Activated CD4-positive, alpha-beta T cell treated with anti-CD3 and anti-CD28 coated beads for 36 hours (primary cell): ENCODE results near the gene SMC2. TPM values are rescaled to one million over a fixed set of nuclear protein-coding genes. Genes with fewer than 3 reads are reported as not detected.

Experiments used
- ATAC-seq: fragments of 200-7000 bp; cut with Tn5 transposase; one replicate; pipeline ENCODE4 v1.10.0; 2021; ENCODE audit warnings: mild to moderate bottlenecking, moderate library complexity
- CTCF ChIA-PET: fragments of 350-600 bp; sonication (Branson Sonifier 250); formaldehyde crosslinking; loops from one replicate; lab custom pipeline; 2021; ENCODE audit warnings: antibody characterized with exemption; lab: Charles Lee
- POLR2A ChIA-PET: fragments of 350-600 bp; sonication (Branson Sonifier 250); formaldehyde crosslinking; loops from one replicate; lab custom pipeline; 2021; ENCODE audit warnings: antibody characterized with exemption, inconsistent platforms; lab: Charles Lee
- DNase-seq: peaks from one replicate; pipeline ENCODE4 v3.0.0-alpha.2; 2020
- H3K27ac Mint-ChIP-seq: one replicate; pipeline ENCODE4 v1.8.0; 2021; ENCODE audit warnings: mixed read lengths
- H3K27me3 Mint-ChIP-seq: one replicate; pipeline ENCODE4 v1.8.0; 2021; ENCODE audit warnings: mixed read lengths
- H3K36me3 Mint-ChIP-seq: one replicate; pipeline ENCODE4 v1.8.0; 2021; ENCODE audit warnings: low read depth, mixed read lengths
- H3K4me1 Mint-ChIP-seq: one replicate; pipeline ENCODE4 v1.8.0; 2021; ENCODE audit warnings: mixed read lengths
- H3K4me3 Mint-ChIP-seq: one replicate; pipeline ENCODE4 v1.8.0; 2021; ENCODE audit warnings: mild to moderate bottlenecking, moderate library complexity, mixed read lengths
- H3K9me3 Mint-ChIP-seq: one replicate; pipeline ENCODE4 v1.8.0; 2021; ENCODE audit warnings: low read depth, mixed read lengths
- intact Hi-C, 2 experiments: fragments of 100-400 bp; cut with DNase I in 1 of 2; cut with micrococcal nuclease in 1 of 2; formaldehyde crosslinking; loops; one replicate each; pipeline versions ENCODE4 v1.14.2 to v1.15.1; 2022 to 2024; cut with DNase I, micrococcal nuclease
- total RNA-seq, 2 experiments: library from RNA; stranded (reverse); gene quantifications; one replicate each; pipeline ENCODE4 v1.2.3, GENCODE V29; 2021

The SMC2 gene
- total RNA-seq, 2 experiments from 2014 or later = 78.4 to 84.5 TPM

DNA sequence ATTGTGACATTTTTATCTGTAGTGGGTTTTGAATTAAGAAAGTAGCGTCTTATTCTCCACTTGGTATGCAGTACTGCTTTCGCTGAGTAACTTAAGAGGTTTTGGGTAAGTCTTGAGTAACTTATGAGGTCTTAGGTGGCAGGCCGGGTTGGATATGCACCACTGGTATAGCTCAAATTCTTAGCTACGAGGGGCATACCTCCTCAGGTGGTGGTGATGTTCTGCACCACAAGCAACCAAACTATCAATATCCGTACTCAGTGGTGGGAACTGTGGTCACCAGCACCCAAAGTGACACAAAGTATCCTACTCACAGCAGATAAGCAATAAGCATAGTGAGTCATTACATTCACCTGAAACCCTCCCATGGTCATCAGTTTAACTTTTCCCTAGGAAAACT lies 13.7 kb downstream of the SMC2 start:
- ATAC-seq = no peak
- ChIA-PET POLR2A (no interaction called here), CTCF (no interaction called here)
- Mint-ChIP-seq H3K4me1 (no peaks in the 10 kb centered on the region), H3K27ac (no peak overlapping the region), H3K36me3 (peaks cover 60% of the 10 kb centered on the region), H3K9me3 (no peaks in the 10 kb centered on the region), H3K27me3 (no peaks in the 10 kb centered on the region), H3K4me3 (no peak overlapping the region)
- DNase-seq = no peak
- intact Hi-C loops = no loop called here

- H3K36me3 Mint-ChIP-seq = peaks cover 59% of the 10 kb centered on the region
- DNase-seq (no peak), ATAC-seq (no peak)
- no peak overlapping the region for H3K4me3 Mint-ChIP-seq
- intact Hi-C loops = no loop called here
- H3K27ac Mint-ChIP-seq = no peak overlapping the region
- POLR2A ChIA-PET = no interaction called here
- no peaks in the 10 kb centered on the region for H3K9me3 Mint-ChIP-seq
- CTCF ChIA-PET = no interaction called here
- no peaks in the 10 kb centered on the region for H3K27me3 Mint-ChIP-seq
- H3K4me1 Mint-ChIP-seq = no peaks in the 10 kb centered on the region
These were observed 14.2 kb downstream of the SMC2 start for GRCh38 chr9:104108315-104108714.

- ChIA-PET CTCF (interaction anchor here (1.2 kb wide), 1 partner anchor 13 kb away, joined by 3 read pairs; no protein-coding TSS in a partner anchor), POLR2A (no interaction called here)
- no peaks in the 10 kb centered on the region for H3K27me3 Mint-ChIP-seq
- ATAC-seq = no peak
- no peak overlapping the region for H3K27ac Mint-ChIP-seq
- no peaks in the 10 kb centered on the region for H3K4me1 Mint-ChIP-seq
- no peaks in the 10 kb centered on the region for H3K9me3 Mint-ChIP-seq
- H3K36me3 Mint-ChIP-seq = peaks cover 49% of the 10 kb centered on the region
- H3K4me3 Mint-ChIP-seq = no peak overlapping the region
- DNase-seq = no peak
- intact Hi-C loops = no loop called here
These were observed 16.4 kb downstream of the SMC2 start for GRCh38 chr9:104110509-104110908.

DNA sequence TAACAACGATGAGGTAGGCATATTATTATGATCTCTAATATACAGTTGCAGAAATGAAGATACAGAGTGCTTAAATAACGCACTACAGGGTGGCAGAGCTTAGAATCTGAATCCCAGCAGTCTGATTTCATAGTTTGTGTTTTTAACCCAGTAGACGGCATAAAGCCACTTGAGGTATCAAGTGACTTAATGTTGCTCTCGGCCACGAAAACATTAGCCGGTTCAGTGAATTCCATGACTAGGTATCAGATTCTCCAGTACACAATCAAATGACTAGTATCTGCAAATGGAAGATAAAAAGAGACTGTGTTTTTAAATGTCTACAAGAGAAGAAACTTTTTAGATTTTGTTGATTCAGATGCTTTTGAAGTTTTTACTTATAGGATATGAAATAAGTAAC lies 24.8 kb downstream of the SMC2 start:
- CTCF ChIA-PET = no interaction called here
- intact Hi-C loops = loop anchor here in 1 of 2 experiments (2.0 kb wide), 1 partner anchor 22 kb away; no protein-coding TSS in a partner anchor
- H3K4me3 Mint-ChIP-seq = no peak overlapping the region
- H3K36me3 Mint-ChIP-seq = peaks cover 48% of the 10 kb centered on the region
- no peaks in the 10 kb centered on the region for H3K9me3 Mint-ChIP-seq
- POLR2A ChIA-PET = no interaction called here
- no peak overlapping the region for H3K27ac Mint-ChIP-seq
- DNase-seq = no peak
- ATAC-seq = no peak
- H3K4me1 Mint-ChIP-seq = no peaks in the 10 kb centered on the region
- no peaks in the 10 kb centered on the region for H3K27me3 Mint-ChIP-seq

DNA sequence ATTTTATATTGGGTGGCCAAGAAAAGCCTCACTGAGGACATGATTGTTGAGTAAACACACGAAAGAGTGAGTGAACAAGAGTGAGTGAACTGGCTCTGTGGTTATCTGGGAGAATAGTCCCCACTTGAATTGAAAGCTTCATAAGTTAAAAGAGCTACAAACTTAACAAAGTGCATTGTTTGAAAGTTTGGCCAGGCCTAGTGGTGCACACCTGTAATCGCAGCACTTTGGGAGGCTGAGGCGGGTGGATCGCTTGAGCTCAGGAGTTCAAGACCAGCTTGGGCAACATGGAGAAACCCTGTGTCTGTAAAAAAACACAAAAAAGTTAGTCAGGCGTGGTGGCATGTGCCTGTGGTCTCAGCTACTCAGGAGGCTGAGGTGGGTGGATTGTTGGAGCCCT lies 26.9 kb downstream of the SMC2 start:
- Mint-ChIP-seq H3K36me3 (peaks cover 56% of the 10 kb centered on the region), H3K27ac (no peak overlapping the region), H3K4me1 (no peaks in the 10 kb centered on the region), H3K4me3 (no peak overlapping the region), H3K9me3 (no peaks in the 10 kb centered on the region), H3K27me3 (no peaks in the 10 kb centered on the region)
- ChIA-PET POLR2A (no interaction called here), CTCF (interaction anchor here (1.6 kb wide), 1 partner anchor 18 kb away, joined by 3 read pairs; no protein-coding TSS in a partner anchor)
- intact Hi-C loops = no loop called here
- DNase-seq = no peak
- no peak for ATAC-seq

DNA sequence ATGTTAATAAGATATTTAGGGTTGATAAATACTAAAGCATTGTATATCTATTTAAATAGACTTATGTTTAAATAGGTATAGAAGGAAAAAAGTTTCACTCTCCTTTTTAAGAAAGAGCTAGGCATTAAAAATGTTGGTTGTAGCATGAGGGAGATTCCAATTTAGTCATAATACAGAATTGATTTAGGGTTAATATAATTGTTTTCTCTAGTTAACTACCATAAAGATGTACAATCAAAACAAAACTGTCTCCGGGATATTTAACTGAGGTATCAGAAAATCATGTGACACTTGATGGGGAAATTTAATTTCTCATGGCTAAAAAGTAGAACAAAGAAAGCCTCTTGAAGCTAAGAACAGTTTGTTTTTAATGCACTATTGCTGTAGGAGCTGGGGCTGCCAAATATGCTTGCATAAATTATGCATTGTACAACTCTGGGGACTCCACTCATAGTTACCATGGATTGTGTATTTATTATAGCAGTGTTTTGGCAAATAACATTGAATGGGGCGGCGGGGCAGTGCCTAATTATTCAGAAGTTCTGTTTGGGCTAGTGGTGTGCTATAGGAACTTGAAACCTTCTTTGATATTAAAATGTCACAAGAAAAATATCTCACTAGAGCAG lies 44.2 kb downstream of the SMC2 start:
- H3K4me1 Mint-ChIP-seq = no peaks in the 10 kb centered on the region

DNA sequence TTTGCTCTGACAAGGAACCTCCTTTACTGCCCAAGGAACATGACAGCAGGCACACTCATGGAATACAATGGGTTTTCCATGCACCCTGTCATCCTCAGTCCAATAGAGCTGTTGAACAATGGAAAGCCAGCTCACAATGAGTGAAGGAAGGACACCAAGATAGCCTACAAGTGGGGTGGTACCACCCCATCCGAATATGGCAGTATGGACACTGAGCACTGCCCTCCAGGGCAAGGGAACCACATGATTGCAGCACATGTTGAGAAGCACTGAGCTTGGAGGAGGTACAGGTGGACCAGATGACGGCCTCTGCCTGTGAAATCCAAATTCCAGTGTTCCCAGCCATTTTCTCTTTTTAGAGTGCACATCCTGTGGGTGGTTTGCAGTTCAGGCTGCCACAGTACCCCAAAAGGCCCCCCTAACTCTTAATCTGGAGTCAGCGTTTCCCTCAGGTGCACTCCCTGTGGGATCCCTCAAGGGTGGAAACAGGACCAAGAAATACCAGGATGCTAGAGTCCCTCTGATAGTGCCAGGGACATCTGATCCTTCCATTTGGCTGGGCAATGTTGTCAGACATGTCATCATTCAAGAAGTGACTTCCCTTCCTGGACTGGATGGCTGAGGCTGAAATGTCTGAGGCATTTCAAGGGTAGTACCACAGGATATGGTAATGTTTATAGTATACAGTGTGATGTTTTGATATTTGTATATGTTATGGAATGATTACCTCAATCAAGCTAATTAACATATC lies 48.9 kb downstream of the SMC2 start:
- Mint-ChIP-seq H3K27me3 (no peaks in the 10 kb centered on the region), H3K27ac (no peak overlapping the region), H3K36me3 (peaks cover 32% of the 10 kb centered on the region), H3K4me3 (no peak overlapping the region), H3K9me3 (no peaks in the 10 kb centered on the region), H3K4me1 (no peaks in the 10 kb centered on the region)
- no peak for ATAC-seq
- POLR2A ChIA-PET = no interaction called here
- intact Hi-C loops = no loop called here
- DNase-seq = no peak
- CTCF ChIA-PET = no interaction called here

More for the DNA sequence above, 44.2 kb downstream of the SMC2 start:
- no peak overlapping the region for H3K27ac Mint-ChIP-seq
- no peak overlapping the region for H3K4me3 Mint-ChIP-seq
- H3K9me3 Mint-ChIP-seq = peaks cover 4% of the 10 kb centered on the region
- DNase-seq (no peak), ATAC-seq (no peak)
- H3K27me3 Mint-ChIP-seq = no peaks in the 10 kb centered on the region
- H3K36me3 Mint-ChIP-seq = peaks cover 67% of the 10 kb centered on the region
- ChIA-PET CTCF (interaction anchor here (0.7 to 1.5 kb wide), 4 partner anchors 9 to 44 kb away, joined by 3 to 4 read pairs (median 3); partner anchors contain the start of gene SMC2), POLR2A (no interaction called here)
- intact Hi-C loops = no loop called here

DNA sequence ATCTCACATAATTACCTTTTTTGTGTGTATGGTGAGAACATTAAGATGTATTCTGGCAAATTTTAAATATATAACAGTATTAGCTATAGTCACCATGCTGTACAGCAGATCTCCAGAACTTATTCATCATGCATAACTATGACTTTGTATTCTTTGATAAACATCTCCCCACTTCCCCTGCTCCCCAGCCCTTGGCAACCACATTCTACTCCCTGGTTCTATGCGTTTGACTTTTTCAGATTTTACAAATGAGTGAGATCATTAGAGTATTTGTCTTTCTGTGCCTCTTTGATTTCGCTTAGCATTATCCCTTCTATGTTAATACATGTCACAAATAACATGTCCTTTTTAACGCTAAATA lies 49.4 kb downstream of the SMC2 start:
- no peak overlapping the region for H3K27ac Mint-ChIP-seq
- ATAC-seq (no peak), DNase-seq (no peak)
- H3K9me3 Mint-ChIP-seq = no peaks in the 10 kb centered on the region
- intact Hi-C loops = no loop called here
- CTCF ChIA-PET = no interaction called here
- no peaks in the 10 kb centered on the region for H3K27me3 Mint-ChIP-seq
- no peaks in the 10 kb centered on the region for H3K4me1 Mint-ChIP-seq
- peaks cover 29% of the 10 kb centered on the region for H3K36me3 Mint-ChIP-seq
- POLR2A ChIA-PET = no interaction called here
- H3K4me3 Mint-ChIP-seq = no peak overlapping the region

- Mint-ChIP-seq H3K27me3 (no peaks in the 10 kb centered on the region), H3K4me3 (no peak overlapping the region), H3K27ac (no peak overlapping the region), H3K4me1 (no peaks in the 10 kb centered on the region), H3K9me3 (no peaks in the 10 kb centered on the region), H3K36me3 (peaks cover 26% of the 10 kb centered on the region)
- ChIA-PET CTCF (no interaction called here), POLR2A (no interaction called here)
- intact Hi-C loops = no loop called here
- DNase-seq = no peak
- ATAC-seq = no peak
These were observed 50.2 kb downstream of the SMC2 start for GRCh38 chr9:104144336-104144735.

- intact Hi-C loops = loop anchor here in 1 of 2 experiments (10.0 kb wide), 1 partner anchor 212 kb away; no protein-coding TSS in a partner anchor
- Mint-ChIP-seq H3K4me3 (no peak overlapping the region), H3K27me3 (peaks cover 2% of the 10 kb centered on the region), H3K27ac (no peak overlapping the region), H3K36me3 (no peaks in the 10 kb centered on the region), H3K9me3 (peaks cover 4% of the 10 kb centered on the region), H3K4me1 (no peaks in the 10 kb centered on the region)
- POLR2A ChIA-PET = no interaction called here
- CTCF ChIA-PET = interaction anchor here (1.2 kb wide), 1 partner anchor 24 kb away, joined by 3 read pairs; no protein-coding TSS in a partner anchor
- ATAC-seq (no peak), DNase-seq (no peak)
These were observed 79.0 kb downstream of the SMC2 start for GRCh38 chr9:104173067-104173466.

DNA sequence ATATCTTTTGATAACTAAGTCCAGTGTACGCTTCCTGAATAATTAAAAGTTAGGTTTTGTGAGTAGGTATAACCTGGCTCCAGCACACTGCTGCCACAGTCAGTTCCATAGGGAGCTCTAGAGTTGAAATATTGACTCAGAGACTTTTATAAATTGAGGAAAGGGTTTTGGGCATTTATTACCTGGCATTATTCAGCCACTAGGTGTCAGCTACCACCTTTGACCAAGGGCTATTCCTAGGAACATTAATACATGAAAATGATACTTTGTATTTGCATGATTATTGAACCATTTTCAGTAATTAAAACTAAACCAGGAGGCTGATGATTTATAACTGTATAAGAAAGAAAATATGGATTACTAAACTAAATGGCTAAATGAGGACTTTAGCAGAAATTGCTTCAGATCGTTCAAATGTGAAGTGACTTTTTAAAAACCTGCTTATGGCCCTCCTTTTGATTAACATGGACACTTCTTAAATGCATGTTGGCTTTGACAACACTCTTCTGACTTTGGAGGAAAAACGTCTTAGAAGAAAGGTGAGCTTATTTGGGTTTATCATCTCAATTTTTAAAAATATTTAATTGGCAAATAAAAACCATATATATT lies 83.0 kb downstream of the SMC2 start:
- intact Hi-C loops = loop anchor here in 1 of 2 experiments (10.0 kb wide), 1 partner anchor 208 kb away; no protein-coding TSS in a partner anchor
- H3K36me3 Mint-ChIP-seq = no peaks in the 10 kb centered on the region
- no peaks in the 10 kb centered on the region for H3K9me3 Mint-ChIP-seq
- DNase-seq (no peak), ATAC-seq (no peak)
- peaks cover 2% of the 10 kb centered on the region for H3K27me3 Mint-ChIP-seq
- no peak overlapping the region for H3K4me3 Mint-ChIP-seq
- no peak overlapping the region for H3K27ac Mint-ChIP-seq
- CTCF ChIA-PET = interaction anchor here (0.7 to 1.0 kb wide), 2 partner anchors 52 to 567 kb away, joined by 3 read pairs; no protein-coding TSS in a partner anchor
- POLR2A ChIA-PET = no interaction called here
- no peaks in the 10 kb centered on the region for H3K4me1 Mint-ChIP-seq
